ENCODE measurements around the gene SUGCT. TPM values are rescaled to one million over a fixed set of nuclear protein-coding genes. Genes with fewer than 3 reads are reported as not detected.

SUGCT gene
- total RNA-seq, 1 experiment from 2014 or later = 4.6 TPM

GRCh38 chr7:40393660-40394059 is 258.9 kb downstream of the SUGCT start (continued):
- TF ChIP-seq ATF2 (CRISPR knock-in tag; IDR thresholded peaks at IDR 0.05; ENCODE audit: borderline replicate concordance, low read depth) (no peak), TP53 (CRISPR knock-in tag; IDR thresholded peaks at IDR 0.05) (no peak), ZNF671 (CRISPR knock-in tag; IDR thresholded peaks at IDR 0.05) (no peak)

- ChIA-PET POLR2A (no interaction called here), CTCF (no interaction called here)
- Mint-ChIP-seq H3K9me3 (no peaks in the 10 kb centered on the region), H3K27me3 (ENCODE audit: low read depth) (no peaks in the 10 kb centered on the region), H3K4me1 (no peaks in the 10 kb centered on the region), H3K36me3 (no peaks in the 10 kb centered on the region), H3K4me3 (no peak overlapping the region), H3K27ac (no peak overlapping the region)
- ATAC-seq (no peak), DNase-seq (ENCODE audit: low spot score) (no peak)
- TF ChIP-seq E2F4 (CRISPR knock-in tag; IDR thresholded peaks at IDR 0.05; ENCODE audit: borderline replicate concordance, low read depth) (no peak), FOXJ3 (CRISPR knock-in tag; IDR thresholded peaks at IDR 0.05; ENCODE audit: borderline replicate concordance) (no peak), ATF3 (CRISPR knock-in tag; conservative IDR thresholded peaks at IDR 0.05) (no peak), PRRX2 (CRISPR knock-in tag; IDR thresholded peaks at IDR 0.05) (no peak), ATF2 (CRISPR knock-in tag; IDR thresholded peaks at IDR 0.05; ENCODE audit: borderline replicate concordance, low read depth) (no peak), NFYB (CRISPR knock-in tag; conservative IDR thresholded peaks at IDR 0.05; ENCODE audit: low read depth) (no peak), ZNF121 (CRISPR knock-in tag; IDR thresholded peaks at IDR 0.05) (no peak), RORB (CRISPR knock-in tag; IDR thresholded peaks at IDR 0.05) (no peak), ATF1 (CRISPR knock-in tag; IDR thresholded peaks at IDR 0.05) (no peak), AFF4 (CRISPR knock-in tag; IDR thresholded peaks at IDR 0.05; ENCODE audit: borderline replicate concordance) (no peak), JAZF1 (CRISPR knock-in tag; IDR thresholded peaks at IDR 0.05) (no peak), CBFB (CRISPR knock-in tag; IDR thresholded peaks at IDR 0.05; ENCODE audit: low read depth) (no peak), CREM (CRISPR knock-in tag; IDR thresholded peaks at IDR 0.05) (no peak), TEAD1 (CRISPR knock-in tag; IDR thresholded peaks at IDR 0.05) (no peak), ZSCAN18 (CRISPR knock-in tag; IDR thresholded peaks at IDR 0.05) (no peak), USF2 (CRISPR knock-in tag; IDR thresholded peaks at IDR 0.05) (no peak), IRF2 (CRISPR knock-in tag; IDR thresholded peaks at IDR 0.05; ENCODE audit: borderline replicate concordance, low read depth) (no peak), ZNF425 (CRISPR knock-in tag; conservative IDR thresholded peaks at IDR 0.05) (no peak), ZNF671 (CRISPR knock-in tag; IDR thresholded peaks at IDR 0.05) (no peak), NR1H2 (CRISPR knock-in tag; IDR thresholded peaks at IDR 0.05) (no peak)
Observed at GRCh38 chr7:40394400-40394799, 259.6 kb downstream of the SUGCT start.
